PC-3 (cell line): ENCODE results near the gene ADGRG1. TPM values are rescaled to one million over a fixed set of nuclear protein-coding genes. Genes with fewer than 3 reads are reported as not detected.
A peak's percentile ranks its signal among the peaks of the same experiment; 100 is the strongest.

ENCODE experiments used
- ATAC-seq: fragments of 200-7000 bp; cut with Tn5 transposase; 2 replicates; pipeline ENCODE4 v1.9.1; 2020; ENCODE audit warnings: mild to moderate bottlenecking, moderate library complexity
- BruUV-seq: library from RNA; stranded (reverse); fragments of 400-500 nt; replicated peaks from 2 replicates; lab custom pipeline; 2021; lab: Mats Ljungman, UMichigan
- CTCF ChIA-PET: fragments of 300-600 bp; sonication (Branson Sonifier 250); formaldehyde crosslinking; loops from one replicate; lab custom pipeline; 2022; ENCODE audit warnings: antibody characterized with exemption; lab: Charles Lee
- POLR2A ChIA-PET: fragments of 300-600 bp; sonication (Branson Sonifier 250); formaldehyde crosslinking; loops from one replicate; lab custom pipeline; 2022; ENCODE audit warnings: antibody characterized with exemption; ENCODE audit not compliant: unreplicated experiment; lab: Charles Lee
- DNase-seq: peaks from one replicate; pipeline ENCODE4 v3.0.0-alpha.2; 2015
- H2AFZ ChIP-seq: fragments of 300-600 bp; sonication (generic); 2 replicates; pipeline ENCODE4 v1.6.0; 2016; ENCODE audit warnings: antibody characterized with exemption, low read length
- H3F3A ChIP-seq: fragments of 300-600 bp; sonication (generic); one replicate; pipeline ENCODE4 v1.6.0; 2017; ENCODE audit warnings: antibody characterized with exemption, low read length, control low read depth, mild to moderate bottlenecking; ENCODE audit not compliant: unreplicated experiment
- H3K27ac ChIP-seq: fragments of 300-600 bp; sonication (generic); 2 replicates; pipeline ENCODE4 v1.5.1; 2016; ENCODE audit warnings: mild to moderate bottlenecking, low read length
- H3K27me3 ChIP-seq: fragments of 300-600 bp; sonication (generic); 2 replicates; pipeline ENCODE4 v1.6.1; 2016; ENCODE audit warnings: low read length, mixed read lengths
- H3K36me3 ChIP-seq: fragments of 300-600 bp; sonication (generic); 2 replicates; pipeline ENCODE4 v1.6.1; 2016; ENCODE audit warnings: low read depth, mixed run types, low read length, mixed read lengths
- H3K4me1 ChIP-seq: fragments of 300-600 bp; sonication (generic); 2 replicates; pipeline ENCODE4 v1.5.1; 2016; ENCODE audit warnings: low read length; ENCODE audit not compliant: insufficient read depth
- H3K4me2 ChIP-seq: fragments of 300-600 bp; sonication (generic); 2 replicates; pipeline ENCODE4 v1.6.0; 2016; ENCODE audit warnings: low read length
- H3K4me3 ChIP-seq: fragments of 300-600 bp; sonication (generic); 2 replicates; pipeline ENCODE4 v1.5.1; 2016; ENCODE audit warnings: mild to moderate bottlenecking, low read length, mixed read lengths
- H3K79me2 ChIP-seq: fragments of 300-600 bp; sonication (generic); 2 replicates; pipeline ENCODE4 v1.6.1; 2017; ENCODE audit warnings: low read length, mixed read lengths
- H3K9ac ChIP-seq: fragments of 300-600 bp; sonication (generic); 2 replicates; pipeline ENCODE4 v1.6.0; 2016; ENCODE audit warnings: mild to moderate bottlenecking, low read length
- H3K9me2 ChIP-seq: fragments of 300-600 bp; sonication (generic); replicated peaks from 2 replicates; pipeline ENCODE4 v1.6.1; 2016; ENCODE audit warnings: mixed run types, low read length, mixed read lengths
- H3K9me3 ChIP-seq: fragments of 300-600 bp; sonication (generic); 2 replicates; pipeline ENCODE4 v1.6.1; 2016; ENCODE audit warnings: low read length, mixed read lengths
- H4K20me1 ChIP-seq: fragments of 300-600 bp; sonication (generic); 2 replicates; pipeline ENCODE4 v1.6.1; 2016; ENCODE audit warnings: low read length, mixed read lengths
- EZH2 ChIP-seq: fragments of 300-600 bp; sonication (generic); IDR thresholded peaks from one replicate; pipeline ENCODE4 v1.6.1; 2017; ENCODE audit warnings: antibody characterized with exemption, mild to moderate bottlenecking, low read length; ENCODE audit not compliant: unreplicated experiment
- EZH2phosphoT487 ChIP-seq: fragments of 300-600 bp; sonication (generic); IDR thresholded peaks from 2 replicates; pipeline ENCODE4 v1.6.1; 2018; ENCODE audit warnings: mild to moderate bottlenecking, antibody characterized with exemption, low read length, borderline replicate concordance
- intact Hi-C: fragments of 100-400 bp; cut with micrococcal nuclease; formaldehyde crosslinking; loops from 2 replicates; pipeline ENCODE4 v1.9.0; 2023
- total RNA-seq: library from RNA; depleted of rRNA; stranded (reverse); fragments of >200 nt; gene quantifications from 2 replicates; pipeline ENCODE4 v1.2.3, GENCODE V29; 2014
- TF ChIP-seq, protein P1 (sequence below): fragments of 300-600 bp; sonication (generic); conservative IDR thresholded peaks from 2 replicates; pipeline ENCODE4 v1.5.1; 2017; ENCODE audit warnings: antibody characterized with exemption, low read depth, mild to moderate bottlenecking, low read length

ADGRG1 gene
- total RNA-seq, 1 experiment from 2014 or later, result 33.7 TPM

DNA sequence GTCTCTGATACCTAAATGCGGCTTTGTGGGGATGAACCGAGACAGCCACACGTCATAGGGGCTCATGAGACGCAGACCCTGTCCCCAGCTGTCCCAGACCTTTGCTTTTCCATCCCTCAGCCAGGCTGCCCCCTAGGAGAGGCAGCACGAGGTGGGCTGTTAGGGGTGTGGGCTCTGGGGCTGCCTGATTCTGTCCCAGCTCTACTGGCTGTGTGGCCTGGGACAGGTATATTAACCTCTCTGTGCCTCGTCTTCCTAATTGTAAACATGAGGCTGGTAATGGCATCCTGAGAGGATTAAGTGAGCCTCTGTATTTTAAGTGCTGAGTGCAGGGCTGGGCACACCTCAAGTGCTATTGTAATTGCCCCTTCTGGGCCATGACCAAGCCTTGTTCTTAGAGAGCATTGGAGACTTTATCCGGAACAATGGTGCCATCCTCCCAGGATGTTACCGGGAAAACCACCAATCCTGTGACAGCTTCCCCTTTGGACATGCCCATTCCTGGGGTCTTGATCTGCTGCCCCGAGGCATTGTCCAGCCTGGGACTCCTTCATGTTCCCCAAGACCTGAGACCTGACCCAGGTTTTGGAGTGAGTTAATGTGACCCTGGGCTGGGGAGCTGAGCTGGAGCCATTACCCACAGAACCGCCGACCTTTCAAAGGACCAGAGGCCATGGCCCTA, 5.1 kb downstream of the ADGRG1 start:
- BruUV-seq, result no TSS peak
- Histone ChIP-seq H3K27me3 (no peaks in the 10 kb centered on the region), H3F3A (no peaks in the 10 kb centered on the region), H3K27ac (peak overlapping the region; percentile 68), H3K9me2 (no peaks in the 10 kb centered on the region), H3K4me1 (peaks cover 46% of the 10 kb centered on the region), H3K4me2 (peak overlapping the region; percentile 43), H2AFZ (no peak overlapping the region), H3K79me2 (peaks cover 54% of the 10 kb centered on the region), H3K36me3 (no peaks in the 10 kb centered on the region; the same call in 1 of the 2 replicates), H4K20me1 (no peaks in the 10 kb centered on the region), H3K9me3 (no peaks in the 10 kb centered on the region), H3K9ac (peak overlapping the region; percentile 17; the same call in 1 of the 2 replicates), H3K4me3 (no peak overlapping the region)
- intact Hi-C loops, result no loop called here
- no peak for DNase-seq
- TF ChIP-seq EZH2 (no peak), EZH2phosphoT487 (no peak)
- TF ChIP-seq, protein P1, sequence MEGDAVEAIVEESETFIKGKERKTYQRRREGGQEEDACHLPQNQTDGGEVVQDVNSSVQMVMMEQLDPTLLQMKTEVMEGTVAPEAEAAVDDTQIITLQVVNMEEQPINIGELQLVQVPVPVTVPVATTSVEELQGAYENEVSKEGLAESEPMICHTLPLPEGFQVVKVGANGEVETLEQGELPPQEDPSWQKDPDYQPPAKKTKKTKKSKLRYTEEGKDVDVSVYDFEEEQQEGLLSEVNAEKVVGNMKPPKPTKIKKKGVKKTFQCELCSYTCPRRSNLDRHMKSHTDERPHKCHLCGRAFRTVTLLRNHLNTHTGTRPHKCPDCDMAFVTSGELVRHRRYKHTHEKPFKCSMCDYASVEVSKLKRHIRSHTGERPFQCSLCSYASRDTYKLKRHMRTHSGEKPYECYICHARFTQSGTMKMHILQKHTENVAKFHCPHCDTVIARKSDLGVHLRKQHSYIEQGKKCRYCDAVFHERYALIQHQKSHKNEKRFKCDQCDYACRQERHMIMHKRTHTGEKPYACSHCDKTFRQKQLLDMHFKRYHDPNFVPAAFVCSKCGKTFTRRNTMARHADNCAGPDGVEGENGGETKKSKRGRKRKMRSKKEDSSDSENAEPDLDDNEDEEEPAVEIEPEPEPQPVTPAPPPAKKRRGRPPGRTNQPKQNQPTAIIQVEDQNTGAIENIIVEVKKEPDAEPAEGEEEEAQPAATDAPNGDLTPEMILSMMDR, result no peak
- ATAC-seq, result no peak
- ChIA-PET CTCF (no interaction called here), POLR2A (no interaction called here)

DNA sequence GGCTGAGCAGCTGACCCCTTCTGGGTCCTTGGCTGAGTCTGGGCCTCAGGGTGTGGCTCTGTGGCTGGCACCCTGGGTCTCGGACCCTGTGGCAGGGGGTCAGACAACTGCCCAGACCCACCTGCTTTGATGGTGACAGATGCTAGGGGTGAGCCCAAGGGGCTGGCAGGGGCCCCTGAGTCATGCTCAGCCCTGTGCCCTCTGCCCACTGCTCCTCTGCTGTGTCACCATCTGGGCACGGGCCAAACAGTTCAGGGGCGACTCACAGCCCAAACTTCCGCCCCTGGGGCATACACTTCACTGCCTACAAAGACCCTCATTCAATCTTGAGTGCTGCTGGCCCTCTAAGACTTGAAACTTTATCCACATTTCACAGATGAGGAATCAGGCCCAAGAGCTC, 5.7 kb downstream of the ADGRG1 start:
- Histone ChIP-seq H3K4me2 (peak overlapping the region; percentile 43), H3K79me2 (peaks cover 48% of the 10 kb centered on the region), H3K9me3 (no peaks in the 10 kb centered on the region), H3K4me3 (no peak overlapping the region), H3F3A (no peaks in the 10 kb centered on the region), H3K36me3 (no peaks in the 10 kb centered on the region; the same call in 1 of the 2 replicates), H4K20me1 (no peaks in the 10 kb centered on the region), H3K27me3 (no peaks in the 10 kb centered on the region), H3K9ac (peak overlapping the region; percentile 17; the same call in 1 of the 2 replicates), H3K27ac (peak overlapping the region; percentile 68), H3K9me2 (no peaks in the 10 kb centered on the region), H3K4me1 (peaks cover 39% of the 10 kb centered on the region), H2AFZ (no peak overlapping the region)
- TF ChIP-seq, protein P1, result no peak
- TF ChIP-seq EZH2phosphoT487, result no peak
- no peak for TF ChIP-seq EZH2
- ATAC-seq (peak; percentile 71), DNase-seq (peak; percentile 76)
- ChIA-PET CTCF (interaction anchor here (0.6 kb wide), 1 partner anchor 15 kb away, joined by 3 read pairs; no protein-coding TSS in a partner anchor), POLR2A (no interaction called here)
- intact Hi-C loops, result no loop called here
- BruUV-seq, result no TSS peak
